PC-9 (cell line): ENCODE data around the gene NUP62. TPM values are rescaled to one million over a fixed set of nuclear protein-coding genes. Genes with fewer than 3 reads are reported as not detected.

Experiments
- BruUV-seq: library from RNA; stranded (reverse); fragments of 400-500 nt; replicated peaks from 2 replicates; lab custom pipeline; 2021; lab: Mats Ljungman, UMichigan
- CTCF ChIA-PET: fragments of 300-600 bp; sonication (Branson Sonifier 250); formaldehyde crosslinking; loops from one replicate; lab custom pipeline; 2022; ENCODE audit warnings: antibody characterized with exemption; lab: Charles Lee
- POLR2A ChIA-PET: fragments of 300-600 bp; sonication (Branson Sonifier 250); formaldehyde crosslinking; loops from one replicate; lab custom pipeline; 2022; ENCODE audit warnings: antibody characterized with exemption; ENCODE audit not compliant: unreplicated experiment; lab: Charles Lee
- DNase-seq, 2 experiments: peaks; one replicate each; pipeline versions ENCODE4 v3.0.0 to v3.0.0-alpha.2; 2015 to 2022; ENCODE audit warnings: mixed read lengths in 1 of 2
- H2AFZ ChIP-seq: fragments of 200-600 bp; sonication (generic); 2 replicates; pipeline ENCODE4 v1.8.1; 2017; ENCODE audit warnings: antibody characterized with exemption
- H3F3A ChIP-seq: fragments of 200-600 bp; sonication (generic); 2 replicates; pipeline ENCODE4 v1.8.1; 2017; ENCODE audit warnings: antibody characterized with exemption, mild to moderate bottlenecking, low read depth; ENCODE audit not compliant: insufficient read depth
- H3K27ac ChIP-seq: fragments of 200-600 bp; sonication (generic); 2 replicates; pipeline ENCODE4 v1.6.1; 2016; ENCODE audit warnings: mixed run types
- H3K27me3 ChIP-seq: fragments of 200-600 bp; sonication (generic); 2 replicates; pipeline ENCODE4 v1.6.1; 2016; ENCODE audit warnings: low read depth, mixed run types; ENCODE audit not compliant: insufficient read depth
- H3K36me3 ChIP-seq: fragments of 200-600 bp; sonication (generic); 2 replicates; pipeline ENCODE4 v1.6.1; 2016; ENCODE audit warnings: low read depth, mixed run types
- H3K4me1 ChIP-seq: fragments of 200-600 bp; sonication (generic); replicated peaks from 2 replicates; pipeline ENCODE4 v1.6.1; 2016; ENCODE audit warnings: mixed run types; ENCODE audit not compliant: insufficient read depth
- H3K4me2 ChIP-seq: fragments of 200-600 bp; sonication (generic); 2 replicates; pipeline ENCODE4 v1.6.1; 2017; ENCODE audit warnings: mixed run types
- H3K4me3 ChIP-seq: fragments of 200-600 bp; sonication (generic); 2 replicates; pipeline ENCODE4 v1.6.1; 2016; ENCODE audit warnings: mixed run types
- H3K79me2 ChIP-seq: fragments of 200-600 bp; sonication (generic); 2 replicates; pipeline ENCODE4 v1.6.1; 2017; ENCODE audit warnings: low read depth, mixed run types
- H3K9me2 ChIP-seq: fragments of 200-600 bp; sonication (generic); 2 replicates; pipeline ENCODE4 v1.8.1; 2017; ENCODE audit warnings: mild to moderate bottlenecking; ENCODE audit not compliant: insufficient read depth
- H3K9me3 ChIP-seq: fragments of 200-600 bp; sonication (generic); 2 replicates; pipeline ENCODE4 v1.8.1; 2016; ENCODE audit warnings: low read depth; ENCODE audit not compliant: insufficient read depth
- H4K20me1 ChIP-seq: fragments of 200-600 bp; sonication (generic); 2 replicates; pipeline ENCODE4 v1.8.1; 2017; ENCODE audit not compliant: insufficient read depth
- EZH2 ChIP-seq: fragments of 200-600 bp; sonication (generic); IDR thresholded peaks from 2 replicates; pipeline ENCODE4 v1.8.0; 2017; ENCODE audit warnings: antibody characterized with exemption, low read depth
- intact Hi-C: fragments of 100-400 bp; cut with micrococcal nuclease; formaldehyde crosslinking; loops from one replicate; pipeline ENCODE4 v1.10.0; 2022; ENCODE audit not compliant: unreplicated experiment
- total RNA-seq: library from RNA; stranded (reverse); gene quantifications from 2 replicates; pipeline ENCODE4 v1.2.3, GENCODE V29; 2021
- TF ChIP-seq, protein P1 (sequence below): fragments of 200-600 bp; sonication (generic); conservative IDR thresholded peaks from 2 replicates; pipeline ENCODE4 v1.6.1; 2017; ENCODE audit warnings: mixed run types, antibody characterized with exemption, mild to moderate bottlenecking, moderate library complexity

Gene NUP62
- total RNA-seq, 1 experiment from 2014 or later: 101 TPM

- no peak overlapping the region for H3K4me3 ChIP-seq
- H4K20me1 ChIP-seq: peaks cover 12% of the 10 kb centered on the region
- H3K79me2 ChIP-seq: peaks cover 14% of the 10 kb centered on the region
- no peak for DNase-seq
- peaks cover 33% of the 10 kb centered on the region; the same call in 1 of the 2 replicates for H3F3A ChIP-seq
- intact Hi-C loops: no loop called here
- TF ChIP-seq EZH2: no peak
- TF ChIP-seq, protein P1, sequence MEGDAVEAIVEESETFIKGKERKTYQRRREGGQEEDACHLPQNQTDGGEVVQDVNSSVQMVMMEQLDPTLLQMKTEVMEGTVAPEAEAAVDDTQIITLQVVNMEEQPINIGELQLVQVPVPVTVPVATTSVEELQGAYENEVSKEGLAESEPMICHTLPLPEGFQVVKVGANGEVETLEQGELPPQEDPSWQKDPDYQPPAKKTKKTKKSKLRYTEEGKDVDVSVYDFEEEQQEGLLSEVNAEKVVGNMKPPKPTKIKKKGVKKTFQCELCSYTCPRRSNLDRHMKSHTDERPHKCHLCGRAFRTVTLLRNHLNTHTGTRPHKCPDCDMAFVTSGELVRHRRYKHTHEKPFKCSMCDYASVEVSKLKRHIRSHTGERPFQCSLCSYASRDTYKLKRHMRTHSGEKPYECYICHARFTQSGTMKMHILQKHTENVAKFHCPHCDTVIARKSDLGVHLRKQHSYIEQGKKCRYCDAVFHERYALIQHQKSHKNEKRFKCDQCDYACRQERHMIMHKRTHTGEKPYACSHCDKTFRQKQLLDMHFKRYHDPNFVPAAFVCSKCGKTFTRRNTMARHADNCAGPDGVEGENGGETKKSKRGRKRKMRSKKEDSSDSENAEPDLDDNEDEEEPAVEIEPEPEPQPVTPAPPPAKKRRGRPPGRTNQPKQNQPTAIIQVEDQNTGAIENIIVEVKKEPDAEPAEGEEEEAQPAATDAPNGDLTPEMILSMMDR: no peak
- no peak overlapping the region for H3K4me2 ChIP-seq
- no TSS peak for BruUV-seq
- no peak overlapping the region for H2AFZ ChIP-seq
- peaks cover 25% of the 10 kb centered on the region; the same call in 1 of the 2 replicates for H3K36me3 ChIP-seq
- peaks cover 13% of the 10 kb centered on the region for H3K4me1 ChIP-seq
- POLR2A ChIA-PET: no interaction called here
- no peaks in the 10 kb centered on the region for H3K9me2 ChIP-seq
- CTCF ChIA-PET: no interaction called here
- no peaks in the 10 kb centered on the region for H3K9me3 ChIP-seq
- H3K27me3 ChIP-seq: no peaks in the 10 kb centered on the region
- H3K27ac ChIP-seq: no peak overlapping the region
Observed at GRCh38 chr19:49883094-49883493, 46.2 kb downstream of the NUP62 start.

DNA sequence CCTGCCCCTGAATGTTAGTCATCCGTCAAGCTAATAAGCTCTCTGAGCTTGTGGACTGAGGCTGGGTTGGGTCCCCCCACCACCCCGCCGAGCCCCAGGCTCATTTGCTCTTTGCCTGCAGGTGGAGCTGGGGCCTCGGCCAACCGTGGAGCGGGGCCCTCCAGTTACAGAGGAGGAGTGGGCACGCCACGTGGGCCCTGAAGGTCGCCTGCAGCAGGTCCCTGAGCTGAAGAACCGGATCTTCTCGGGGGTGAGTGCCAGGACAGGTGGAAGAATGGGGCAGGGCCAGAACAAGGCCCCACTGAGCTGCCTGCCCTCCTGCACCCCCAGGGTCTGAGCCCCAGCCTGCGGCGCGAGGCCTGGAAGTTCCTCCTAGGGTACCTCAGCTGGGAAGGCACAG is 46.7 kb downstream of the NUP62 start:
- Histone ChIP-seq H2AFZ (no peak overlapping the region), H3K36me3 (peaks cover 25% of the 10 kb centered on the region; the same call in 1 of the 2 replicates), H3K79me2 (peaks cover 15% of the 10 kb centered on the region), H3K4me2 (no peak overlapping the region), H3K9me3 (no peaks in the 10 kb centered on the region), H3K4me3 (no peak overlapping the region), H3F3A (peaks cover 33% of the 10 kb centered on the region; the same call in 1 of the 2 replicates), H3K9me2 (no peaks in the 10 kb centered on the region), H3K4me1 (peaks cover 13% of the 10 kb centered on the region), H3K27me3 (no peaks in the 10 kb centered on the region), H3K27ac (no peak overlapping the region), H4K20me1 (peaks cover 12% of the 10 kb centered on the region)
- POLR2A ChIA-PET: no interaction called here
- CTCF ChIA-PET: no interaction called here
- no peak for TF ChIP-seq EZH2
- TF ChIP-seq, protein P1: no peak
- intact Hi-C loops: no loop called here
- no peak for DNase-seq
- no TSS peak for BruUV-seq

DNA sequence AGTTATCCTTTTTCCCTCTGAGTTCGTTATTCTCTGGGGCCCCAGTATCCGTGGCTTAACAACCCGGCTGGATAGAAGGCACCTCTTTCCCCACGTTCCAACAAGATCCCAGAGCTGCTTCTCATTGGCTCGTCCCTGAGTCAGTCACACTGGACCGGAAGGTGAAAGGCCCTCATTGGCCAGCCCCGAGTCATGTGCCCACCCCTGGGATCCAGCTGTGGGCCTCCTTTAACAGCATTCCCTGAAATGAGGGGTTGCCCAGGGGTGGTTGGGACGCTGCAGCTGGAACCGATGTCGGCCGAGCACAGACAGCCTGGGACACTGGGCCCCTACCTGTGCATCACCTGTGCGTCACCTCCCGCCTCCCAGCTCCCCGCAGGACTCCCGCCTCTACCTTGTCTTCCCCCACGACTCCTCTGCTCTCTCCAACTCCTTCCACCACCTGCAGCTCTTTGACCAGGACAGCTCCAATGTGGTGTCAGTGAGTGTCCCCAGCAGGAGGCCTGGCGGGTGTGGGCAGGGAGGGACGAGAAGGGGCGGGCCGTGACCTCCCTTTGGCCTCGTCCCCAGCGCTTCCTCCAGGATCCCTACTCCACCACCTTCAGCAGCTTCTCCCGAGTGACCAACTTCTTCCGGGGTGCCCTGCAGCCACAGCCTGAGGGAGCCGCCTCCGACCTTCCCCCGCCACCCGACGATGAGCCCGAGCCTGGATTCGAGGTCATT is 47.5 kb downstream of the NUP62 start:
- ChIA-PET CTCF (no interaction called here), POLR2A (no interaction called here)
- no peak for DNase-seq
- H3F3A ChIP-seq: peaks cover 32% of the 10 kb centered on the region; the same call in 1 of the 2 replicates
- peaks cover 13% of the 10 kb centered on the region for H3K4me1 ChIP-seq
- intact Hi-C loops: no loop called here
- TF ChIP-seq, protein P1: no peak
- no peak for TF ChIP-seq EZH2
- H3K27me3 ChIP-seq: no peaks in the 10 kb centered on the region
- no peak overlapping the region for H3K4me3 ChIP-seq
- H3K4me2 ChIP-seq: no peak overlapping the region
- no TSS peak for BruUV-seq
- no peaks in the 10 kb centered on the region for H3K9me2 ChIP-seq
- peaks cover 15% of the 10 kb centered on the region for H3K79me2 ChIP-seq
- H3K36me3 ChIP-seq: peaks cover 25% of the 10 kb centered on the region; the same call in 1 of the 2 replicates
- H2AFZ ChIP-seq: no peak overlapping the region
- no peak overlapping the region for H3K27ac ChIP-seq
- H3K9me3 ChIP-seq: no peaks in the 10 kb centered on the region
- peaks cover 12% of the 10 kb centered on the region for H4K20me1 ChIP-seq
